ENCODE measurements around the gene USP50.
"Not testable (repeated sequence)": the region's sequence is repeated elsewhere in the genome, so short reads cannot be mapped to it uniquely, and the experiment has no call there.

USP50 gene

GRCh38 chr15:50577492-50577891, 31.0 kb upstream of the USP50 start (continued):
- no peak for TF ChIP-seq POU6F1 (CRISPR knock-in tag; IDR thresholded peaks at IDR 0.05; ENCODE audit: borderline replicate concordance, low read depth)

DNA sequence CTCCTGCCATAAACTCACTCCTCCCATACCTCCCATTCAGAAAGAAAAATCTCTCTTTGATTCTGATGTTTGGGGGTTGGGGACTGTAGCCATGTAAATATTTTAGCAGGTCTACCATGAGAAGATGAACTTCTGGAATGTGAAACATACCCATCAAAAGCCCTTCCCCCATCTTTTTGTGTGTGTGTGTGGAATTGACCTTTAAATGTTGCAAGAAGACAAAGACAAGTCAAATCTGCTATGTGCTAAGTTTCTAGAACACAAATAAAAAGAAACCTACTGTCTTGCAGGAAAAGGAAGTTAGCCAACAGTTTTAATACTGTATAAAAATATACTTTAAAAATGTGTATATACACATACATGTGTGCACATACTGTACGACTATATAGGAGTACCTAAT, 29.7 kb upstream of the USP50 start:
- no peak for ATAC-seq
- TF ChIP-seq TCF4 (CRISPR knock-in tag; IDR thresholded peaks at IDR 0.05; ENCODE audit: borderline replicate concordance) = no peak
- TF ChIP-seq, protein P1, sequence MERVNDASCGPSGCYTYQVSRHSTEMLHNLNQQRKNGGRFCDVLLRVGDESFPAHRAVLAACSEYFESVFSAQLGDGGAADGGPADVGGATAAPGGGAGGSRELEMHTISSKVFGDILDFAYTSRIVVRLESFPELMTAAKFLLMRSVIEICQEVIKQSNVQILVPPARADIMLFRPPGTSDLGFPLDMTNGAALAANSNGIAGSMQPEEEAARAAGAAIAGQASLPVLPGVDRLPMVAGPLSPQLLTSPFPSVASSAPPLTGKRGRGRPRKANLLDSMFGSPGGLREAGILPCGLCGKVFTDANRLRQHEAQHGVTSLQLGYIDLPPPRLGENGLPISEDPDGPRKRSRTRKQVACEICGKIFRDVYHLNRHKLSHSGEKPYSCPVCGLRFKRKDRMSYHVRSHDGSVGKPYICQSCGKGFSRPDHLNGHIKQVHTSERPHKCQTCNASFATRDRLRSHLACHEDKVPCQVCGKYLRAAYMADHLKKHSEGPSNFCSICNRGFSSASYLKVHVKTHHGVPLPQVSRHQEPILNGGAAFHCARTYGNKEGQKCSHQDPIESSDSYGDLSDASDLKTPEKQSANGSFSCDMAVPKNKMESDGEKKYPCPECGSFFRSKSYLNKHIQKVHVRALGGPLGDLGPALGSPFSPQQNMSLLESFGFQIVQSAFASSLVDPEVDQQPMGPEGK (CRISPR knock-in tag; IDR thresholded peaks at IDR 0.05; ENCODE audit: borderline replicate concordance) = no peak
- TF ChIP-seq TOX (CRISPR knock-in tag; IDR thresholded peaks at IDR 0.05; ENCODE audit: borderline replicate concordance) = no peak
- no peak for TF ChIP-seq ZFP3 (CRISPR knock-in tag; IDR thresholded peaks at IDR 0.05)
- no peak for TF ChIP-seq ZC3H10 (CRISPR knock-in tag; IDR thresholded peaks at IDR 0.05)
- no peak for TF ChIP-seq ZNF8 (CRISPR knock-in tag; IDR thresholded peaks at IDR 0.05)
- TF ChIP-seq ZNF70 (CRISPR knock-in tag; IDR thresholded peaks at IDR 0.05) = no peak
- no peak for TF ChIP-seq PPARA (CRISPR knock-in tag; IDR thresholded peaks at IDR 0.05; ENCODE audit: borderline replicate concordance)

DNA sequence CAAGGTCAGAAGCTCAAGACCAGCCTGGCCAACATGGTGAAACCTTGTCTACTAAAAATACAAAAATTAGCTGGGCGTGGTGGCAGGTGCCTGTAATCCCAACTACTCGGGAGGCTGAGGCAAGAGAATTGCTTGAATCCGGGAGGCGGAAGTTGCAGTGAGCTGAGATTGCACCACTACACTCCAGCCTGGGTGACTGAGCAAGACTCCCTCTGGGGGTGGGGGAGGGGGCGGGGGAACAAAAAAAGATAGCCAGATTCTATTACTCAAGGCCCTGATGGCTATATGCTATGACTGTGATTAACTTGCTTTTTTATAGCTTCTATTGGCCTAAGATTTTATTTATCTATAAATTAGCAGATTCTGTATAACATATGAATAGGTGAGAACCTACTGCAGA, 27.4 kb upstream of the USP50 start:
- ATAC-seq = not testable (repeated sequence)

GRCh38 chr15:50563756-50564155, 17.3 kb upstream of the USP50 start:
- no peak for ATAC-seq
- TF ChIP-seq ZNF70 (CRISPR knock-in tag; IDR thresholded peaks at IDR 0.05) = no peak

GRCh38 chr15:50562735-50563640, 16.5 kb upstream of the USP50 start:
- ATAC-seq = no peak
- TF ChIP-seq CREB5 (CRISPR knock-in tag; IDR thresholded peaks at IDR 0.05; ENCODE audit: low read depth) = no peak
- TF ChIP-seq ISL1 (CRISPR knock-in tag; IDR thresholded peaks at IDR 0.05) = no peak
- TF ChIP-seq ARNTL (CRISPR knock-in tag; IDR thresholded peaks at IDR 0.05; ENCODE audit: borderline replicate concordance, low read depth) = no peak
- no peak for TF ChIP-seq ESRRG (CRISPR knock-in tag; IDR thresholded peaks at IDR 0.05)
- TF ChIP-seq GLIS3 (CRISPR knock-in tag; IDR thresholded peaks at IDR 0.05) = no peak
- no peak for TF ChIP-seq ZNF8 (CRISPR knock-in tag; IDR thresholded peaks at IDR 0.05)
- TF ChIP-seq, protein P2, sequence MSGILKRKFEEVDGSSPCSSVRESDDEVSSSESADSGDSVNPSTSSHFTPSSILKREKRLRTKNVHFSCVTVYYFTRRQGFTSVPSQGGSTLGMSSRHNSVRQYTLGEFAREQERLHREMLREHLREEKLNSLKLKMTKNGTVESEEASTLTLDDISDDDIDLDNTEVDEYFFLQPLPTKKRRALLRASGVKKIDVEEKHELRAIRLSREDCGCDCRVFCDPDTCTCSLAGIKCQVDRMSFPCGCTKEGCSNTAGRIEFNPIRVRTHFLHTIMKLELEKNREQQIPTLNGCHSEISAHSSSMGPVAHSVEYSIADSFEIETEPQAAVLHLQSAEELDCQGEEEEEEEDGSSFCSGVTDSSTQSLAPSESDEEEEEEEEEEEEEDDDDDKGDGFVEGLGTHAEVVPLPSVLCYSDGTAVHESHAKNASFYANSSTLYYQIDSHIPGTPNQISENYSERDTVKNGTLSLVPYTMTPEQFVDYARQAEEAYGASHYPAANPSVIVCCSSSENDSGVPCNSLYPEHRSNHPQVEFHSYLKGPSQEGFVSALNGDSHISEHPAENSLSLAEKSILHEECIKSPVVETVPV (CRISPR knock-in tag; IDR thresholded peaks at IDR 0.05) = no peak
- TF ChIP-seq RARB (CRISPR knock-in tag; IDR thresholded peaks at IDR 0.05) = no peak
- no peak for TF ChIP-seq ZC3H10 (CRISPR knock-in tag; IDR thresholded peaks at IDR 0.05)
- TF ChIP-seq ZFP3 (CRISPR knock-in tag; IDR thresholded peaks at IDR 0.05) = no peak
- TF ChIP-seq, protein P3, sequence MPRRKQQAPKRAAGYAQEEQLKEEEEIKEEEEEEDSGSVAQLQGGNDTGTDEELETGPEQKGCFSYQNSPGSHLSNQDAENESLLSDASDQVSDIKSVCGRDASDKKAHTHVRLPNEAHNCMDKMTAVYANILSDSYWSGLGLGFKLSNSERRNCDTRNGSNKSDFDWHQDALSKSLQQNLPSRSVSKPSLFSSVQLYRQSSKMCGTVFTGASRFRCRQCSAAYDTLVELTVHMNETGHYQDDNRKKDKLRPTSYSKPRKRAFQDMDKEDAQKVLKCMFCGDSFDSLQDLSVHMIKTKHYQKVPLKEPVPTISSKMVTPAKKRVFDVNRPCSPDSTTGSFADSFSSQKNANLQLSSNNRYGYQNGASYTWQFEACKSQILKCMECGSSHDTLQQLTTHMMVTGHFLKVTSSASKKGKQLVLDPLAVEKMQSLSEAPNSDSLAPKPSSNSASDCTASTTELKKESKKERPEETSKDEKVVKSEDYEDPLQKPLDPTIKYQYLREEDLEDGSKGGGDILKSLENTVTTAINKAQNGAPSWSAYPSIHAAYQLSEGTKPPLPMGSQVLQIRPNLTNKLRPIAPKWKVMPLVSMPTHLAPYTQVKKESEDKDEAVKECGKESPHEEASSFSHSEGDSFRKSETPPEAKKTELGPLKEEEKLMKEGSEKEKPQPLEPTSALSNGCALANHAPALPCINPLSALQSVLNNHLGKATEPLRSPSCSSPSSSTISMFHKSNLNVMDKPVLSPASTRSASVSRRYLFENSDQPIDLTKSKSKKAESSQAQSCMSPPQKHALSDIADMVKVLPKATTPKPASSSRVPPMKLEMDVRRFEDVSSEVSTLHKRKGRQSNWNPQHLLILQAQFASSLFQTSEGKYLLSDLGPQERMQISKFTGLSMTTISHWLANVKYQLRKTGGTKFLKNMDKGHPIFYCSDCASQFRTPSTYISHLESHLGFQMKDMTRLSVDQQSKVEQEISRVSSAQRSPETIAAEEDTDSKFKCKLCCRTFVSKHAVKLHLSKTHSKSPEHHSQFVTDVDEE (CRISPR knock-in tag; IDR thresholded peaks at IDR 0.05) = no peak
- TF ChIP-seq TCF4 (CRISPR knock-in tag; IDR thresholded peaks at IDR 0.05; ENCODE audit: borderline replicate concordance) = no peak
- no peak for TF ChIP-seq ZNF70 (CRISPR knock-in tag; IDR thresholded peaks at IDR 0.05)
- TF ChIP-seq ZNF565 (CRISPR knock-in tag; conservative IDR thresholded peaks at IDR 0.05; ENCODE audit: low read depth) = no peak
- TF ChIP-seq TOX (CRISPR knock-in tag; IDR thresholded peaks at IDR 0.05; ENCODE audit: borderline replicate concordance) = no peak
- no peak for TF ChIP-seq POU6F1 (CRISPR knock-in tag; IDR thresholded peaks at IDR 0.05; ENCODE audit: borderline replicate concordance, low read depth)
- no peak for TF ChIP-seq OSR1 (CRISPR knock-in tag; IDR thresholded peaks at IDR 0.05)
